Sigmoid colon (tissue), 4 donors: ENCODE data around the gene PDE1A.

Source experiments
- EP300 ChIP-seq, 4 donors: sonication (generic); formaldehyde crosslinking; IDR thresholded peaks; one replicate each; pipeline ENCODE4 v1.6.1; 2017; ENCODE audit warnings: antibody characterized with exemption in 4 of 4
- POLR2A ChIP-seq, 2 donors: fragments of 450-650 bp; IDR thresholded peaks; one replicate each; pipeline ENCODE4 v1.6.1; 2016; ENCODE audit warnings: antibody characterized with exemption in 2 of 2, mild to moderate bottlenecking in 2 of 2, moderate library complexity in 2 of 2
- POLR2AphosphoS5 ChIP-seq, 4 donors: sonication (generic); formaldehyde crosslinking; IDR thresholded peaks; one replicate each; pipeline ENCODE4 v1.6.1; 2017; ENCODE audit warnings: antibody characterized with exemption in 4 of 4
- TF ChIP-seq, protein P1 (sequence below), 4 experiments: fragments of 450-650 bp in 3 of 4; fragments of 200-600 bp in 1 of 4; IDR thresholded peaks; one replicate each; pipeline ENCODE4 v1.5.1; 2016 to 2019; ENCODE audit warnings: antibody characterized with exemption in 4 of 4, mild to moderate bottlenecking in 3 of 4, moderate library complexity in 2 of 4

DNA sequence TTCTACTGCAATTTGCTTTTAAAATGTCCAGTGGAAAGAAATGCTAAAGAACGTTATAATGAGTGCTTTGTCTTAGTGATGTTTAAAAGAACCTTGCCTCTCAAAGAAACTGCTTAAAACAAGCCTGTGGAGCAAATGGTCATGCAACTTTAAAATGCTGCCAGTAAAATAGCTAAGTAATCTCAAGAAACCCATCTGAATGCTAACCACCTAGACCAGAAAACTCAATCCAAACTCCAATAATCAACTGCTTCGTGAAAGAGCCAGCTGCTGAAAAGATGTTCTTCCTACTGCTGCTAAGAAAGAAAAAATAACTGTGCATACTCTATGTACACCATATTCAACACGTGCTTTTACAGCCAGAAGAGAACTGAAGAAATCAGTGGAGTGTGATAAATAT is 145.6 kb downstream of the PDE1A start:
- TF ChIP-seq, protein P1, sequence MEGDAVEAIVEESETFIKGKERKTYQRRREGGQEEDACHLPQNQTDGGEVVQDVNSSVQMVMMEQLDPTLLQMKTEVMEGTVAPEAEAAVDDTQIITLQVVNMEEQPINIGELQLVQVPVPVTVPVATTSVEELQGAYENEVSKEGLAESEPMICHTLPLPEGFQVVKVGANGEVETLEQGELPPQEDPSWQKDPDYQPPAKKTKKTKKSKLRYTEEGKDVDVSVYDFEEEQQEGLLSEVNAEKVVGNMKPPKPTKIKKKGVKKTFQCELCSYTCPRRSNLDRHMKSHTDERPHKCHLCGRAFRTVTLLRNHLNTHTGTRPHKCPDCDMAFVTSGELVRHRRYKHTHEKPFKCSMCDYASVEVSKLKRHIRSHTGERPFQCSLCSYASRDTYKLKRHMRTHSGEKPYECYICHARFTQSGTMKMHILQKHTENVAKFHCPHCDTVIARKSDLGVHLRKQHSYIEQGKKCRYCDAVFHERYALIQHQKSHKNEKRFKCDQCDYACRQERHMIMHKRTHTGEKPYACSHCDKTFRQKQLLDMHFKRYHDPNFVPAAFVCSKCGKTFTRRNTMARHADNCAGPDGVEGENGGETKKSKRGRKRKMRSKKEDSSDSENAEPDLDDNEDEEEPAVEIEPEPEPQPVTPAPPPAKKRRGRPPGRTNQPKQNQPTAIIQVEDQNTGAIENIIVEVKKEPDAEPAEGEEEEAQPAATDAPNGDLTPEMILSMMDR (IDR thresholded peaks at IDR 0.05) = no peak
- TF ChIP-seq POLR2A (IDR thresholded peaks at IDR 0.05) (no peak), POLR2AphosphoS5 (IDR thresholded peaks at IDR 0.05) (no peak), EP300 (IDR thresholded peaks at IDR 0.05) (no peak)
